Type B pancreatic cell (in vitro differentiated cells): ENCODE measurements around the gene WHAMM. TPM values are rescaled to one million over a fixed set of nuclear protein-coding genes. Genes with fewer than 3 reads are reported as not detected.

ENCODE experiments used
- DNase-seq: peaks from one replicate; pipeline ENCODE4 v3.0.0; 2021; ENCODE audit warnings: mixed read lengths; ENCODE audit not compliant: unreplicated experiment; ENCODE audit errors: extremely low spot score
- H3K27ac Mint-ChIP-seq: 2 replicates; pipeline ENCODE4 v1.8.0; 2021; ENCODE audit warnings: mild to moderate bottlenecking, mixed read lengths
- H3K27me3 Mint-ChIP-seq: 2 replicates; pipeline ENCODE4 v1.8.0; 2021; ENCODE audit warnings: mixed read lengths
- H3K36me3 Mint-ChIP-seq: 2 replicates; pipeline ENCODE4 v1.8.0; 2021; ENCODE audit warnings: mixed read lengths
- H3K4me1 Mint-ChIP-seq: one replicate; pipeline ENCODE4 v1.8.0; 2021; ENCODE audit warnings: mixed read lengths; ENCODE audit not compliant: unreplicated experiment
- H3K4me3 Mint-ChIP-seq: 2 replicates; pipeline ENCODE4 v1.8.0; 2021; ENCODE audit warnings: mild to moderate bottlenecking, mixed read lengths
- H3K9me3 Mint-ChIP-seq: 2 replicates; pipeline ENCODE4 v1.8.0; 2021; ENCODE audit warnings: mixed read lengths
- CTCF ChIP-seq: fragments of 200-600 bp; sonication (generic); conservative IDR thresholded peaks from 2 replicates; pipeline ENCODE4 v1.5.0; 2021; ENCODE audit warnings: antibody characterized with exemption, mild to moderate bottlenecking
- total RNA-seq: library from RNA; stranded (reverse); gene quantifications from 2 replicates; pipeline ENCODE4 v1.2.1, GENCODE V29; 2021; ENCODE audit warnings: low replicate concordance

WHAMM gene
- total RNA-seq, 1 donor from 2014 or later: 9.0 TPM

DNA sequence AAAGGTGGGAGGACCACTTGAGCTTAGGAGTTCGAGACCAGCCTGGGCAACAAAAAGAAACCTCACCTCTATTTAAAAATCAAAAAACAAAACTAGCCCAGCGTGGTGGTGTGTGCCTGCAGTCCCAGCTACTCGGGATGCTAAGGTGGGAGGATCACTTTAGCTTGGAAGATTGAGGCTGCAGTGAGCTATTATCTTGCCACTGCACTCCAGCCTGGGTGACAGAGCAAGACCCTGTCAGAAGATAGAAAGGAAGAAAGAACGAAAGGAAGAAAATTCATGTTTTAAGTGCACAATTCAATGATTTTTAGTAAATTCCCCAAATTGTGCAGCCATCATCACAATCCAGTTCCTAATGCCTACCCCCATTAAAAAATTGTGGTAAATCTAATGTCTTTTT is 11.3 kb upstream of the WHAMM start:
- no peak for DNase-seq
- H3K36me3 Mint-ChIP-seq: no peaks in the 10 kb centered on the region
- no peak for TF ChIP-seq CTCF
- H3K9me3 Mint-ChIP-seq: peaks cover 7% of the 10 kb centered on the region
- no peak overlapping the region for H3K27ac Mint-ChIP-seq
- peaks cover 31% of the 10 kb centered on the region for H3K27me3 Mint-ChIP-seq
- no peak overlapping the region for H3K4me3 Mint-ChIP-seq
- H3K4me1 Mint-ChIP-seq: no peaks in the 10 kb centered on the region

- DNase-seq: no peak
- no peaks in the 10 kb centered on the region for H3K36me3 Mint-ChIP-seq
- H3K9me3 Mint-ChIP-seq: peaks cover 7% of the 10 kb centered on the region
- H3K4me3 Mint-ChIP-seq: no peak overlapping the region
- H3K27me3 Mint-ChIP-seq: peaks cover 36% of the 10 kb centered on the region
- H3K4me1 Mint-ChIP-seq: no peaks in the 10 kb centered on the region
- no peak for TF ChIP-seq CTCF
- H3K27ac Mint-ChIP-seq: no peak overlapping the region
Observed at GRCh38 chr15:82798531-82799166, 10.8 kb upstream of the WHAMM start.

DNA sequence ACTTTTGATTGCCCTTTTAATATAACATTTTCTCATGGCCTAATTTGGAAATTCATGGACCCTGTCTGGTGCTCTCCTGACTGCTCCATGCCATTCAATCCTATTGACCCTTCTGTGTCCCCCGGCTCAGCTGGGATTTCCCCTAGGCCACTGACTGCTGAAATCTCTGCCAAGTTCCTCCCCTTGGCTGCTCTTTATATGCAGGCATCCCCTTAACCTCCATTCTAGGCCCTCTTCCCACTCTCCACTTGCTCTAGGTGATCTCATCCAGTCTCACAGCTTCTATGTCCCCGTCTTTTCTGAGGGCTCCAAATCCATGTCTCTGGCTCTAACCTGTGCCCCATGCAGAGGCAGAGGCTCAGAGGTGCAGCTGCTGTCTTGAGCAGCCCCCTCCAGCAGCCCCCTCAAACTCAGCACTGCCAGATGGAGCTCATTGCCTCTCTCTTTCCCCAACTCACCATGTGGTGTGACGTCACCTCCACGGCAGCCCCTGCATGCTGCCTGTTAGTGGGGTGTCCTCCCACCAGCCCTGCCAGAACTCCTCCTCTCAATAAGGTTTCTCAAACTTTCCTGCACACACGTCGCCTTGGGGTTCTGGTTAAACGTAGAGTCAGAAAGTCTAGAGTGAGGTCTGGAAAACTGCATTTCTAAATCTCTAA is 10.1 kb upstream of the WHAMM start:
- Mint-ChIP-seq H3K9me3 (peaks cover under 1% of the 10 kb centered on the region), H3K27me3 (peaks cover 39% of the 10 kb centered on the region), H3K4me1 (no peaks in the 10 kb centered on the region), H3K36me3 (no peaks in the 10 kb centered on the region), H3K4me3 (no peak overlapping the region), H3K27ac (no peak overlapping the region)
- DNase-seq: no peak
- TF ChIP-seq CTCF: no peak

DNA sequence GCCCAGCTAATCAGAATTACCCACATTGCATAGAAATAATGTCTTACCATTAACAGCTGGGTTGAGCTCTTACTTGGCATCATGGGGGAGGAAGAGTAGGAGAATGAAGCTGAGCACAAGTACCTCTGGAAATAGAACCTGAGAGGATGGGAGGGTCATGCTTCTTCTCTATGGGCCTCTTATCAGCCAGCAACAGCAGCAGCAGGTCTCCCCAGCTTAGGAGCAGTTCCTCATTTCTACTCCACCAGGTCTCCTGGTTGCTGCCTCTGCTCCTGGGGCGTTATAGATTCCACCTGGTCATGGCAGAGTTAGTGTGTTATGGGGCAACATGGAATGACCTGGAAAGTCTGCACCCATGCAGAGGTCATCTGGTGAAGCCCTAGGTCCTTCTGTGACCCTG is 6.9 kb upstream of the WHAMM start:
- no peaks in the 10 kb centered on the region for H3K36me3 Mint-ChIP-seq
- DNase-seq: no peak
- peaks cover 7% of the 10 kb centered on the region for H3K4me1 Mint-ChIP-seq
- no peaks in the 10 kb centered on the region for H3K9me3 Mint-ChIP-seq
- H3K4me3 Mint-ChIP-seq: no peak overlapping the region
- H3K27ac Mint-ChIP-seq: no peak overlapping the region
- H3K27me3 Mint-ChIP-seq: peaks cover 36% of the 10 kb centered on the region
- no peak for TF ChIP-seq CTCF

DNA sequence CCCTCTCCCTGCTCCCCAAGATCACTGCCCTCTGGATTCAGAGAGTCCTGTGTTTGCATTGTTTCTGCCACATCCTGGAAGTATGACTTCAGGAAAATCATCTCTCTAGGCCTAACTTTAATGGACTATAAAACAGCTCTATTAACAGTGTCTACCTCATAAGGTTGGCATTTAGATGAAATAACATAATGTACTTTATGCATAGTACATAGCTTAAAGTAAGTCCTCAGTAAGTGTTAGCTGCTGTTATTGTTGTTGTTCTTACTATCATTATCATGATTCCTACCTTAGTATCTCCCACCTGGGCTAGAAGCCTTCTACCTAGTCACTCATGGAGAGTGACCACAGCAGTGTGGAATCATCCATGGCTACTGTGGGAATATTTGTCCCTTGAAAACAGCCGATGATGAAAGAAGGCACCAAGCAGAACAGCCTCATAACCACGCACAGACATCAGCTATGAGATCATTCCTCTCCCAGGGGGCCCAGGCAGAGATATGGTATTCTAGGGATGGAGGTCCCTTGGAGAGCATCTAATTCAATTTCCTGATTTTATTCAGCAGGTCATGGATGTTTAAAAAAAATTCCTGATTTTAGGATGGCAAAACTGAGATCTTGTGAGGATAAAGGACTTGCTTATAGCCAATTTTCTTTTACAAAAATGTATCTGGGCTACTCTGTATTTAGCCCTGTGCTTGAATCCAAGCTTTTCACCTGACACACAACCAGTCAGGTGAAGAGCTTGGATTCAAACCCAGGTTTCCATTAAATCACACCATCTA is 5.4 kb upstream of the WHAMM start:
- H3K9me3 Mint-ChIP-seq: no peaks in the 10 kb centered on the region
- TF ChIP-seq CTCF: no peak
- H3K4me3 Mint-ChIP-seq: no peak overlapping the region
- peaks cover 35% of the 10 kb centered on the region for H3K27me3 Mint-ChIP-seq
- DNase-seq: no peak
- no peaks in the 10 kb centered on the region for H3K36me3 Mint-ChIP-seq
- H3K4me1 Mint-ChIP-seq: peaks cover 8% of the 10 kb centered on the region
- H3K27ac Mint-ChIP-seq: no peak overlapping the region
